Small intestine (tissue), 7 donors: Measurements from ENCODE around the gene RAB19. TPM values are rescaled to one million over a fixed set of nuclear protein-coding genes. Genes with fewer than 3 reads are reported as not detected.
A peak's percentile ranks its signal among the peaks of the same experiment; 100 is the strongest.
"Not testable (repeated sequence)": the region's sequence is repeated elsewhere in the genome, so short reads cannot be mapped to it uniquely, and the experiment has no call there.

Source experiments
- DNase-seq, 2 donors: peaks; one replicate each; pipeline versions ENCODE4 v3.0.0 to v3.0.0-alpha.2; 2013
- FAIRE-seq: peaks from 2 replicates; lab custom pipeline; 2012; peaks lifted over from hg19 to GRCh38; lab: Jason Lieb, UNC
- H3K27ac ChIP-seq, 3 donors: one replicate each; pipeline ENCODE4 v1.5.1; 2013; ENCODE audit warnings: low read length in 2 of 3, mild to moderate bottlenecking in 2 of 3, control low read depth in 1 of 3, inconsistent platforms in 1 of 3, low read depth in 1 of 3, moderate library complexity in 1 of 3
- H3K27me3 ChIP-seq, 3 donors: one replicate each; pipeline ENCODE4 v1.6.1; 2013; ENCODE audit warnings: low read length in 3 of 3, inconsistent platforms in 1 of 3; ENCODE audit not compliant: control insufficient read depth in 3 of 3, insufficient read depth in 3 of 3
- H3K36me3 ChIP-seq, 3 donors: one replicate each; pipeline ENCODE4 v1.6.1; 2013; ENCODE audit warnings: low read length in 3 of 3, inconsistent platforms in 1 of 3, low read depth in 1 of 3, mild to moderate bottlenecking in 1 of 3, moderate library complexity in 1 of 3; ENCODE audit not compliant: control insufficient read depth in 3 of 3, insufficient read depth in 2 of 3
- H3K4me1 ChIP-seq, 3 donors: one replicate each; pipeline ENCODE4 v1.6.1; 2013; ENCODE audit warnings: low read length in 2 of 3, inconsistent platforms in 1 of 3, low read depth in 1 of 3, mild to moderate bottlenecking in 1 of 3, moderate library complexity in 1 of 3; ENCODE audit not compliant: control insufficient read depth in 3 of 3, insufficient read depth in 2 of 3
- H3K4me3 ChIP-seq, 3 donors: one replicate each; pipeline ENCODE4 v1.5.1; 2013; ENCODE audit warnings: low read length in 3 of 3, control low read depth in 1 of 3, inconsistent platforms in 1 of 3, low read depth in 1 of 3, mild to moderate bottlenecking in 1 of 3, moderate library complexity in 1 of 3
- H3K9me3 ChIP-seq, 2 donors: one replicate each; pipeline ENCODE4 v1.6.1; 2013; ENCODE audit warnings: low read depth in 1 of 2, low read length in 1 of 2; ENCODE audit not compliant: control insufficient read depth in 2 of 2, insufficient read depth in 1 of 2
- WGBS, 3 donors: extraction: QIAGEN DNeasy Blood & Tissue Kit; methylation state at CpG; one replicate each; pipeline ENCODE4 v1.1.7; 2013; 5-methylcytosine and 5-hydroxymethylcytosine counted together
- polyA plus RNA-seq, 4 donors: library from polyadenylated mRNA; stranded (reverse) in 3 of 4; unstranded in 1 of 4; fragments of 200-250 nt in 3 of 4; fragments of 120-200 nt in 1 of 4; gene quantifications; one replicate each; pipeline versions ENCODE4 v1.2.1 to v1.2.3, GENCODE V29; 2013
- donor health status: healthy with polysubstance abuse.
- donor health status: control.
- donor health status: control.
- donor health status: Bipolar disorder and iron deficiency.
- donor health status: healthy.

The RAB19 gene
- polyA plus RNA-seq, 4 donors = 1.6 to 4.9 (median 2.2) TPM; not detected in 1

GRCh38 chr7:140416560-140416959, 12.7 kb downstream of the RAB19 start:
- no peak overlapping the region for H3K27ac ChIP-seq

GRCh38 chr7:140417456-140418155, 13.7 kb downstream of the RAB19 start:
- no peak for DNase-seq
- WGBS, 3 donors = 60 to 68% (median 65%) methylated on average over 8 of the region's 8 CpGs
- no peak overlapping the region for H3K27ac ChIP-seq
- H3K27me3 ChIP-seq = no peaks in the 10 kb centered on the region
- no peak overlapping the region for H3K4me3 ChIP-seq
- no peak for FAIRE-seq
- no peaks in the 10 kb centered on the region for H3K9me3 ChIP-seq
- no peaks in the 10 kb centered on the region for H3K4me1 ChIP-seq
- peaks cover 0 to 9% (median 0%) of the 10 kb centered on the region in 3 donors for H3K36me3 ChIP-seq

More at GRCh38 chr7:140416560-140416959, 12.7 kb downstream of the RAB19 start:
- Histone ChIP-seq H3K9me3 (no peaks in the 10 kb centered on the region), H3K4me1 (no peaks in the 10 kb centered on the region), H3K4me3 (no peak overlapping the region), H3K27me3 (no peaks in the 10 kb centered on the region), H3K36me3 (peaks cover 0 to 9% (median 0%) of the 10 kb centered on the region in 3 donors)
- FAIRE-seq (no peak), DNase-seq (peak in 1 of 2 donors; percentile 42)
- WGBS, 3 donors = 17 to 71% (median 41%) methylated on average over 8 of the region's 8 CpGs

- peak; percentile 16 to 41 for DNase-seq
- not testable (repeated sequence) for H3K36me3 ChIP-seq, H3K4me1 ChIP-seq, H3K27ac ChIP-seq, H3K4me3 ChIP-seq, FAIRE-seq, H3K27me3 ChIP-seq, H3K9me3 ChIP-seq
- WGBS, 3 donors = 10 to 74% (median 53%) methylated on average over 4 to 5 of the region's 5 CpGs
These were observed 14.3 kb downstream of the RAB19 start for GRCh38 chr7:140418156-140418472.

GRCh38 chr7:140418653-140419052, 14.8 kb downstream of the RAB19 start:
- WGBS, 3 donors = 60 to 89% (median 61%) methylated on average over 4 of the region's 4 CpGs
- Histone ChIP-seq H3K27me3 (no peaks in the 10 kb centered on the region), H3K27ac (no peak overlapping the region), H3K36me3 (peaks cover 0 to 4% (median 0%) of the 10 kb centered on the region in 3 donors), H3K4me1 (no peaks in the 10 kb centered on the region), H3K9me3 (no peaks in the 10 kb centered on the region), H3K4me3 (no peak overlapping the region)
- DNase-seq (no peak), FAIRE-seq (no peak)

GRCh38 chr7:140421521-140421920, 17.7 kb downstream of the RAB19 start:
- peaks cover 0 to 7% (median 4%) of the 10 kb centered on the region in 3 donors for H3K36me3 ChIP-seq
- 94 to 100% (median 97%) methylated on average over 2 of the region's 2 CpGs for WGBS, 3 donors
- no peak for DNase-seq
- FAIRE-seq = no peak
- H3K27ac ChIP-seq = no peak overlapping the region
- H3K9me3 ChIP-seq = no peaks in the 10 kb centered on the region
- H3K4me1 ChIP-seq = no peaks in the 10 kb centered on the region
- H3K27me3 ChIP-seq = no peaks in the 10 kb centered on the region
- no peak overlapping the region for H3K4me3 ChIP-seq

GRCh38 chr7:140423501-140423900, 19.6 kb downstream of the RAB19 start:
- Histone ChIP-seq H3K4me3 (no peak overlapping the region), H3K27ac (no peak overlapping the region), H3K27me3 (no peaks in the 10 kb centered on the region), H3K36me3 (peaks cover 0 to 10% (median 4%) of the 10 kb centered on the region in 3 donors), H3K9me3 (no peaks in the 10 kb centered on the region), H3K4me1 (no peaks in the 10 kb centered on the region)
- FAIRE-seq = no peak
- 90 to 99% (median 96%) methylated on average over 3 of the region's 3 CpGs for WGBS, 3 donors
- no peak for DNase-seq

GRCh38 chr7:140425718-140426117, 21.9 kb downstream of the RAB19 start:
- H3K4me1 ChIP-seq = no peaks in the 10 kb centered on the region
- DNase-seq (no peak), FAIRE-seq (no peak)
- H3K36me3 ChIP-seq = peaks cover 0 to 8% (median 4%) of the 10 kb centered on the region in 3 donors
- no peak overlapping the region for H3K27ac ChIP-seq
- WGBS, 3 donors = 87 to 95% (median 93%) methylated on average over 12 of the region's 12 CpGs
- H3K9me3 ChIP-seq = no peaks in the 10 kb centered on the region
- H3K4me3 ChIP-seq = no peak overlapping the region
- no peaks in the 10 kb centered on the region for H3K27me3 ChIP-seq

GRCh38 chr7:140426130-140426529, 22.3 kb downstream of the RAB19 start:
- 94 to 97% (median 96%) methylated on average over 6 of the region's 6 CpGs for WGBS, 3 donors
- no peaks in the 10 kb centered on the region for H3K27me3 ChIP-seq
- no peak overlapping the region for H3K27ac ChIP-seq
- no peaks in the 10 kb centered on the region for H3K9me3 ChIP-seq
- no peaks in the 10 kb centered on the region for H3K4me1 ChIP-seq
- no peak overlapping the region for H3K4me3 ChIP-seq
- DNase-seq = no peak
- H3K36me3 ChIP-seq = peaks cover 0 to 8% (median 4%) of the 10 kb centered on the region in 3 donors
- FAIRE-seq = no peak

GRCh38 chr7:140433396-140433795, 29.5 kb downstream of the RAB19 start:
- FAIRE-seq = no peak
- no peaks in the 10 kb centered on the region for H3K4me1 ChIP-seq
- no peaks in the 10 kb centered on the region for H3K9me3 ChIP-seq
- H3K36me3 ChIP-seq = no peaks in the 10 kb centered on the region
- no peak overlapping the region for H3K27ac ChIP-seq
- H3K4me3 ChIP-seq = no peak overlapping the region
- H3K27me3 ChIP-seq = peaks cover 0 to 4% (median 0%) of the 10 kb centered on the region in 3 donors
- no peak for DNase-seq
- WGBS, 3 donors = 75 to 88% (median 83%) methylated on average over 3 of the region's 3 CpGs
